Measurements from ENCODE around the gene CCR7.

Gene CCR7

GRCh38 chr17:40553694-40554534 lies 11.4 kb downstream of the CCR7 start:
- Histone ChIP-seq H2AFZ (ENCODE audit: low read depth) (no peak overlapping the region), H4K20me1 (ENCODE audit: insufficient read depth) (no peaks in the 10 kb centered on the region), H3K27ac (no peak overlapping the region), H3K9ac (no peak overlapping the region), H3K79me2 (ENCODE audit: insufficient read depth, low read depth) (no peaks in the 10 kb centered on the region), H3K4me1 (ENCODE audit: low read depth, poor library complexity, severe bottlenecking) (peaks cover 9% of the 10 kb centered on the region), H3K4me3 (IDR thresholded peaks at IDR 0.05; ENCODE audit: insufficient read depth, low read depth, low read length) (no peak overlapping the region), H3K27me3 (ENCODE audit: insufficient read depth, low read depth) (peaks cover 37% of the 10 kb centered on the region), H3K36me3 (ENCODE audit: insufficient read depth) (no peaks in the 10 kb centered on the region), H3K4me2 (no peak overlapping the region)
- TF ChIP-seq CTCF (conservative IDR thresholded peaks at IDR 0.05; ENCODE audit: low read depth, low read length), result no peak

GRCh38 chr17:40552806-40553693 lies 12.2 kb downstream of the CCR7 start:
- Histone ChIP-seq H3K4me1 (ENCODE audit: low read depth, poor library complexity, severe bottlenecking) (peaks cover 9% of the 10 kb centered on the region), H3K79me2 (ENCODE audit: insufficient read depth, low read depth) (no peaks in the 10 kb centered on the region), H3K4me3 (IDR thresholded peaks at IDR 0.05; ENCODE audit: insufficient read depth, low read depth, low read length) (no peak overlapping the region), H3K4me2 (no peak overlapping the region), H2AFZ (ENCODE audit: low read depth) (no peak overlapping the region), H3K9ac (no peak overlapping the region), H3K27ac (no peak overlapping the region), H3K27me3 (ENCODE audit: insufficient read depth, low read depth) (peaks cover 28% of the 10 kb centered on the region), H3K36me3 (ENCODE audit: insufficient read depth) (no peaks in the 10 kb centered on the region), H4K20me1 (ENCODE audit: insufficient read depth) (no peaks in the 10 kb centered on the region)
- TF ChIP-seq CTCF (conservative IDR thresholded peaks at IDR 0.05; ENCODE audit: low read depth, low read length), result no peak

- H2AFZ ChIP-seq (ENCODE audit: low read depth), result no peak overlapping the region
- H3K4me1 ChIP-seq (ENCODE audit: low read depth, poor library complexity, severe bottlenecking), result peaks cover 17% of the 10 kb centered on the region
- no peak for TF ChIP-seq CTCF (conservative IDR thresholded peaks at IDR 0.05; ENCODE audit: low read depth, low read length)
- no peak overlapping the region for H3K9ac ChIP-seq
- H3K27ac ChIP-seq, result no peak overlapping the region
- H3K4me3 ChIP-seq (IDR thresholded peaks at IDR 0.05; ENCODE audit: insufficient read depth, low read depth, low read length), result no peak overlapping the region
- no peaks in the 10 kb centered on the region for H3K79me2 ChIP-seq (ENCODE audit: insufficient read depth, low read depth)
- no peaks in the 10 kb centered on the region for H4K20me1 ChIP-seq (ENCODE audit: insufficient read depth)
- no peaks in the 10 kb centered on the region for H3K36me3 ChIP-seq (ENCODE audit: insufficient read depth)
- H3K27me3 ChIP-seq (ENCODE audit: insufficient read depth, low read depth), result peaks cover 19% of the 10 kb centered on the region
- no peak overlapping the region for H3K4me2 ChIP-seq
These were observed 13.1 kb downstream of the CCR7 start for GRCh38 chr17:40551879-40552768.

Measured in KMS-11 (cell line).